NCI-H187 (cell line): Measurements from ENCODE around the gene OPHN1.

Experiments
- DNase-seq, 2 experiments: peaks; one replicate each; lab custom pipeline; 2025; lab: John Stamatoyannopoulos, UW

Gene OPHN1

DNA sequence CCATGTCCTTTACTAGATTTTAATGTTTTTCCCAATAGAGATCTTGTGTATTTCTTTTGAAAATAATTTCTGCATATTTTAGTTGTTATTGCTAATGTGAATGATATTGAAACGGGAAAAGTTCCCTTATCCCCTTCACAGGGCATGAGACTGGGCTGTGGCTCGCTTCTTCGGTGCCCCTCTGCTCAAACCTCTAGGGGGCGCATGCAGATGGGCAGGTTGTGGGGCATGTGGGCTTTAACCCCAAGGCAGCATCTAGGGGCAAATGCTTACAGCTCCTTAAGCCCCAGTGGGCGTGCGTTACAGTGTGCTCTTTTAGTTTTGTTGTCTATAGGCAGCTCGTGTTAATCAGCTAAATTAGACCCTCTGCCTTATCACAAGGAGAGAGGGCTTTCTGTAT lies 194.7 kb downstream of the OPHN1 start:
- DNase-seq: no peak

DNA sequence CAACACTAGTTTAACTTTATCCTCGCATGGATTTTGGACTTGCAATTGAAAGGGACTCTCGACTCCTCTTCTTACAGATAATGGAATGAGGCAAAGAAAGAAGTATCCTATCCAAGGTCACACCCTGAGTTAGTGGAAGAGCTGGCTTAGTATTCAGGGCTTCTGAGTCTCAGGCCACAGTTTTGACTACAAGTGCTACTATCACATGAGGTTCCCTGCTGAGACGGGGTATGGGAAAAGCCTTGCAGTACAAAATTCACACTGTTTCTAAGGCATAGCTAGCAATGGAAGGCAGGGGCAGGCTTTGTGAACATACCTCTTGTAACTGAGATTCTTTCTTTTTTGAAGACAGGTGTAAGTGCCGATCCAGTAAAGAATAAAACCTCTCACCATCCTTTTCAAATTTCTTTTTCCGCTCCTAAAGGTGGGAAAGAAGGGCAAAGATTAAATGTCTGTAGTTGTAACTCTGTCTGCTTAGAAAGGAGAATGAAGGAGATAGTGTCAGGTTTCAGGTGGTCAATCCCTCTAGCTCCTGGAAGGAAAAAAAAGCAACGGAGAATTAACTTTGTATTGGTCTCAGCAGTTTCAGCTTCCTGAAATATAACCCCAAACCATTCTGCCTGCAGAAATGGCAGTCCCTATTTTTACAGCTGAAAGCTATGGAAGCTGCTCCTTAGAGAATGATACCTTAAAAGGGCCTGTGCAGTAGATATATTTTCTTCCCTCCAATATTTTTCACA lies 199.0 kb downstream of the OPHN1 start:
- DNase-seq: no peak

GRCh38 chrX:68232206-68232605 lies 201.1 kb downstream of the OPHN1 start:
- no peak for DNase-seq

DNA sequence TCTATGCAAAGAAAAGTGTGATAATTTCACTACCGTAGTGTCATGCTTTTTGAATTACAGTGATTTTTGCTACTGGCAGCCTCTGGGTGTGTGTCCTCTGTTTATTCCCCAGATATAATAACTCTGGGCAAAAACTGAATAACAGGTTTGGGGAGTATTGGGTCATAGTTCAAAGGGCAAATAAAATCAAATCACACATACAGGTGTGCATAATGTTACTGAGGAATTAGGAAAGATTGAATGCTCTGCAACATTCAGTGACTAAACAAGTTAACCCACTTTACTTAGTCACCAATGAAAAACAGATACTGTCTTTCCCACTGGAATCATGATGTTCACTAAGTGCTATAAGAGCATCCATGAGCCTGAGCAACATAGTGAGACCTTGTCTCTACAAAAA lies 224.3 kb downstream of the OPHN1 start:
- DNase-seq: no peak

- DNase-seq: no peak
These were observed 228.7 kb downstream of the OPHN1 start for GRCh38 chrX:68204521-68205038.

- no peak for DNase-seq
These were observed 229.6 kb downstream of the OPHN1 start for GRCh38 chrX:68203646-68204045.

DNA sequence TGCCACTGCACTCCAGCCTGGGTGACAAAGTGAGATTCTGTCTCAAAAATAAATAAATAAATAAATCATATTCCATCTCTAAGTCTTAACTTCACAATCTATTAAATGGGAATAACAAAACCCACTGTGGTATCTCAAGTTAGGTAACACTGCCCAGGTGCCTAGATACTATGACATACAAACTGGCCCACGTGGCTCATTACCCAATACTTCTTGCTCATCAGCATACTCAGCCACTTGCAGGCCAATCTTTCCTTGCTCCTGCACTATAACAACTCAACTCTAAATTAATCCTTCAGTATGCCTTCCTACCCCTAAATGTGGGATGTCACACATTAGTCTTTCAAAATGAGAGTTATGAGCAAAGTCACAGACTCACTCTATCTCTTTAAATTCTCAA lies 230.1 kb downstream of the OPHN1 start:
- DNase-seq: no peak

- no peak for DNase-seq
These were observed 234.0 kb downstream of the OPHN1 start for GRCh38 chrX:68199062-68199848.

GRCh38 chrX:68196939-68197791 lies 236.1 kb downstream of the OPHN1 start:
- DNase-seq: no peak

- no peak for DNase-seq
These were observed 237.7 kb downstream of the OPHN1 start for GRCh38 chrX:68195561-68195960.

- DNase-seq: no peak
These were observed 239.5 kb downstream of the OPHN1 start for GRCh38 chrX:68193786-68194185.

GRCh38 chrX:68193234-68193633 lies 240.1 kb downstream of the OPHN1 start:
- no peak for DNase-seq

GRCh38 chrX:68190799-68191198 lies 242.5 kb downstream of the OPHN1 start:
- no peak for DNase-seq

DNA sequence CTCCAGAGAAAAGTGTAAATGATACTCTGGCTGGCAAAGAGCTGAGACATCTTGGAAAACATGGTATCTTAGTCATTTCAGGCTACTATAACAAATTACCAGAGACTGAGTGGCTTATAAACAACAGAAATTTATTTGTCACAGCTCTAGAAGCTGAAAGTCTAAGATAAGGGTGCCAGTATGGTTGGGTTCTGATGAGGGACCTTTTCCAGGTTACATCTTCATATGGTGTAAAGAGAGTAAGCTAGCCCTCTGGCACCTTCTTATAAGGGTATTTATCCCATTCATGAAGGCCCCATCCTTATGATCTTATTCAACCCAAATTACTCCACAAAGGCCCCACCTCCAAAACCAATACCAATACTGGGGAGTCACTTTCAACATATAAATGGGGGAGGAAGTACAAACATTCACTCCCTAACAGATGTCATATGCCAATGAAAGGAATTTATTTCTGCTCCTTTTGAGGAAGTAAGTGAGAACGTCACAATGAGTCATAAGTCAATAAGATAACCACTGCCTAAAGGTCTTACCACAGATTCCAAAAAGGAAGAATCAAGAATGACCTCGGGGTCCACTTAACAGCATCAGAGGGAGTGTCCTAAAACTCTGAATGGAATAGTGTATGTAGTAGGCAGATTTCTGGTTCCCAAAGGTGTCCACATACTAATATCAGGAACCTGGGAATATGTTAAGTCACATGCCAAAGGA lies 246.6 kb downstream of the OPHN1 start:
- no peak for DNase-seq

GRCh38 chrX:68185161-68185560 lies 248.1 kb downstream of the OPHN1 start:
- DNase-seq: no peak

DNA sequence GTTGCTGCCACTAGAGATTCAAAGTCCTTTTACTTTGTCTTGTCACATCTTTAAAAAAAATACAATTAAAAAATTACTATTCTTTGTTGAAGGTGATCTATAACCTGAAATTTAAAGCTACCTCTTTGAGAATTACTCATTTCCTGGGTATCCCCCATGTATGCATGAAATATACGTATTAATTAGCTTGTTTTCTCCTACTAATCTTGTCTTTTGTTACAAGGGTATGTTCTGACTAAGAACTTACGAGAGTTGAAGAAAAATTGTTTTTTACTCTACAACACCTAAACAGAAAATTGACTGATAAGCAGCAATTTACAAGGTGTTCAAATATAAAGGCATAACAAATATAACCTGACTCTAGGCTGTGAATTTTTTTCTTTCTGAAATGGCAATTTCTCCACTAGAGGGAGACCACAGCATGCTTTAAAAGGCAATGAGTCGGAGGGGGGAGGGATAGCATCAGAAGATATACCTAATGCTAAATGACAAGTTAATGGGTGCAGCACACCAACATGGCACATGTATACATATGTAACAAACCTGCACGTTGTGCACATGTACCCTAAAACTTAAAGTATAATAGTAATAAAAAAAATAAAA lies 249.6 kb downstream of the OPHN1 start:
- no peak for DNase-seq

GRCh38 chrX:68180579-68180978 lies 252.7 kb downstream of the OPHN1 start:
- no peak for DNase-seq

DNA sequence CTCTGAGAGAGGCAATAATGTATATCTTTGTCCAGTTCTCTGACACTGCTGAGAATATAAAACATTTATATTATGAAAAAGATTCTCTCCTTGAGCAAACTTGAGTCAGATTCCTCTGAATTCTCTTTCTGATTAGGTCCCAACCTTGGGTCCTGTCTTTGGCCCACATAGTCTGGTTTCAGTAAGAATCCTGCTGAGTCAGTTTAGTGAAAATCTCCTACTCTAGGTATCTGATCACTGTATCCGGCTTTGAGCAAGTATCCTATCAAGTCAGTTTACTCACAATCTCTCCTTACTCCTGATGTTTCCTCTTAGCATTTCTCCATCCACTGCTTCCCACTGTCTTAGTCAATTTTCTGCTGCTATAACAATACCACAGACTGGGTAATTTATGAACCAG lies 253.9 kb downstream of the OPHN1 start:
- no peak for DNase-seq

DNA sequence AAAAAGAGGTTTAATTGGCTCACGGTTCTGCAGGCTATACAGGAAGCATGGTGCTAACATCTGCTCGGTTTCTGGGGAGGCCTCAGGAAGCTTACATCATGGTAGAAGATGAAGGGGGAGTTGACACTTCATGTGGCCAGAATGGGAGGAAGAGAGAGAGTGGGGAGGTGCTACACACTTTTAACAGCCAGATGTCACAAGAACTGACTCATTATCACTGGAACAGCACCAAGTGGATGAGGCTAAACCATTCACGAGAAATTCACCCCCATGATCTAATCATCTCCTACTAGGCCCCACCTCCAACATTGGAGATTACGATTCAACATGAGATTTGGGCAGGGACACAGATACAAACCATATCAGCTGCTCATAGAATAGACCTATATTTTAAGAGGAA lies 255.8 kb downstream of the OPHN1 start:
- DNase-seq: no peak

DNA sequence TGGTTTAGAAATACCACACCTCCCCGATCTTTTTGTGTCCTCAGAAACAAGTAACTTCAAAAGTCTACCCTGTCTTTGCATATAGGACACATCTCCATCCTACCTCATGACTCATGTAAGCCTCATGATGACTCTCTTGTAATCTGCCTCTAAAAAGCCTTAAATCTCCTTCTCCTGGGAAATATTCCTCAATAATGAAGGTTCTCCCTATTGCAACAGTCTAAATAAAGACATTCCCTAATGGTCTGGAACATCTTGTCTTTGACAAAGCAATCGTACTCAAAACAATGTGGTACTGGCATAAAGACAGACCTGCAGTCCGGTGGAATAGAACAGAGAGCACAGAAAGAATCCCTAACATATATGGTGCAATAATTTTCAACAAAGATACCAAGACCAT lies 257.7 kb downstream of the OPHN1 start:
- no peak for DNase-seq

GRCh38 chrX:68163441-68163840 lies 269.9 kb downstream of the OPHN1 start:
- no peak for DNase-seq
